Activated T-cell treated with anti-CD3 and anti-CD28 coated beads, Interleukin-2, amount 50 U/mL, for 72 hours (primary cell): ENCODE results near the gene DYTN. TPM values are rescaled to one million over a fixed set of nuclear protein-coding genes. Genes with fewer than 3 reads are reported as not detected.

ENCODE experiments used
- ATAC-seq, 2 donors: fragments of 150-1000 bp; cut with Tn5 transposase; replicated peaks in 1 of 2; 2 replicates each; pipeline ENCODE4 v1.10.0; 2021; ENCODE audit warnings: moderate library complexity in 2 of 2, mild to moderate bottlenecking in 1 of 2
- DNase-seq, 2 donors: peaks; one replicate each; pipeline ENCODE4 v3.0.0; 2021 to 2022; ENCODE audit warnings: mixed read lengths in 1 of 2
- H3K27ac Mint-ChIP-seq: one replicate; pipeline ENCODE4 v1.8.0; 2022; ENCODE audit warnings: mild to moderate bottlenecking, moderate library complexity, mixed read lengths
- H3K27me3 Mint-ChIP-seq: one replicate; pipeline ENCODE4 v1.8.0; 2022; ENCODE audit warnings: low read depth, mixed read lengths
- H3K36me3 Mint-ChIP-seq, 2 donors: one replicate each; pipeline ENCODE4 v1.8.0; 2022; ENCODE audit warnings: mixed read lengths in 2 of 2, mild to moderate bottlenecking in 1 of 2; ENCODE audit not compliant: insufficient read depth in 2 of 2
- H3K4me1 Mint-ChIP-seq: one replicate; pipeline ENCODE4 v1.8.0; 2022; ENCODE audit warnings: low read depth, mixed read lengths
- H3K4me3 Mint-ChIP-seq, 2 donors: one replicate each; pipeline ENCODE4 v1.8.0; 2022; ENCODE audit warnings: mild to moderate bottlenecking in 2 of 2, mixed read lengths in 2 of 2, moderate library complexity in 2 of 2
- H3K9me3 Mint-ChIP-seq, 2 donors: one replicate each; pipeline ENCODE4 v1.8.0; 2022; ENCODE audit warnings: mixed read lengths in 2 of 2
- total RNA-seq, 2 donors: library from RNA; stranded (reverse); gene quantifications; one replicate each; pipeline ENCODE4 v1.2.3, GENCODE V29; 2022

The DYTN gene
- total RNA-seq, 2 donors from 2014 or later: not detected

GRCh38 chr2:206626108-206626507 is 92.1 kb downstream of the DYTN start:
- Mint-ChIP-seq H3K4me3 (no peak overlapping the region), H3K36me3 (no peaks in the 10 kb centered on the region)
- DNase-seq: no peak

GRCh38 chr2:206619011-206619410 is 99.2 kb downstream of the DYTN start:
- Mint-ChIP-seq H3K4me1 (no peaks in the 10 kb centered on the region), H3K27me3 (peaks cover 4% of the 10 kb centered on the region), H3K27ac (no peak overlapping the region), H3K4me3 (no peak overlapping the region), H3K36me3 (no peaks in the 10 kb centered on the region), H3K9me3 (no peaks in the 10 kb centered on the region)
- DNase-seq (no peak), ATAC-seq (no peak)

More at GRCh38 chr2:206626108-206626507, 92.1 kb downstream of the DYTN start:
- H3K27me3 Mint-ChIP-seq: peaks cover 24% of the 10 kb centered on the region
- ATAC-seq: no peak
- no peaks in the 10 kb centered on the region for H3K9me3 Mint-ChIP-seq
- no peaks in the 10 kb centered on the region for H3K4me1 Mint-ChIP-seq
- H3K27ac Mint-ChIP-seq: no peak overlapping the region

- Mint-ChIP-seq H3K27me3 (peaks cover 4% of the 10 kb centered on the region), H3K4me3 (no peak overlapping the region), H3K4me1 (no peaks in the 10 kb centered on the region), H3K27ac (no peak overlapping the region), H3K9me3 (no peaks in the 10 kb centered on the region), H3K36me3 (no peaks in the 10 kb centered on the region)
- no peak for ATAC-seq
- no peak for DNase-seq
Observed at GRCh38 chr2:206616151-206616550, 102.0 kb downstream of the DYTN start.

- H3K27me3 Mint-ChIP-seq: peaks cover 4% of the 10 kb centered on the region
- H3K36me3 Mint-ChIP-seq: no peaks in the 10 kb centered on the region
- no peaks in the 10 kb centered on the region for H3K4me1 Mint-ChIP-seq
- no peak for ATAC-seq
- H3K9me3 Mint-ChIP-seq: no peaks in the 10 kb centered on the region
- H3K4me3 Mint-ChIP-seq: no peak overlapping the region
- H3K27ac Mint-ChIP-seq: no peak overlapping the region
- DNase-seq: no peak
Observed at GRCh38 chr2:206615417-206616089, 102.6 kb downstream of the DYTN start.

- no peak overlapping the region for H3K4me3 Mint-ChIP-seq
- H3K4me1 Mint-ChIP-seq: no peaks in the 10 kb centered on the region
- peaks cover 4% of the 10 kb centered on the region for H3K27me3 Mint-ChIP-seq
- no peak for DNase-seq
- no peak for ATAC-seq
- H3K27ac Mint-ChIP-seq: no peak overlapping the region
- no peaks in the 10 kb centered on the region for H3K36me3 Mint-ChIP-seq
- no peaks in the 10 kb centered on the region for H3K9me3 Mint-ChIP-seq
Observed at GRCh38 chr2:206614811-206615210, 103.4 kb downstream of the DYTN start.

- H3K36me3 Mint-ChIP-seq: no peaks in the 10 kb centered on the region
- ATAC-seq (no peak), DNase-seq (no peak)
- H3K27me3 Mint-ChIP-seq: no peaks in the 10 kb centered on the region
- no peak overlapping the region for H3K4me3 Mint-ChIP-seq
- H3K27ac Mint-ChIP-seq: no peak overlapping the region
- no peaks in the 10 kb centered on the region for H3K9me3 Mint-ChIP-seq
- no peaks in the 10 kb centered on the region for H3K4me1 Mint-ChIP-seq
Observed at GRCh38 chr2:206611736-206612135, 106.5 kb downstream of the DYTN start.

- no peaks in the 10 kb centered on the region for H3K4me1 Mint-ChIP-seq
- H3K36me3 Mint-ChIP-seq: no peaks in the 10 kb centered on the region
- no peak overlapping the region for H3K27ac Mint-ChIP-seq
- no peak for DNase-seq
- H3K9me3 Mint-ChIP-seq: no peaks in the 10 kb centered on the region
- no peaks in the 10 kb centered on the region for H3K27me3 Mint-ChIP-seq
- no peak for ATAC-seq
- no peak overlapping the region for H3K4me3 Mint-ChIP-seq
Observed at GRCh38 chr2:206611191-206611590, 107.0 kb downstream of the DYTN start.

GRCh38 chr2:206610451-206610850 is 107.7 kb downstream of the DYTN start:
- DNase-seq (no peak), ATAC-seq (no peak)
- H3K36me3 Mint-ChIP-seq: no peaks in the 10 kb centered on the region
- no peaks in the 10 kb centered on the region for H3K27me3 Mint-ChIP-seq
- no peak overlapping the region for H3K4me3 Mint-ChIP-seq
- H3K4me1 Mint-ChIP-seq: no peaks in the 10 kb centered on the region
- H3K27ac Mint-ChIP-seq: no peak overlapping the region
- no peaks in the 10 kb centered on the region for H3K9me3 Mint-ChIP-seq

GRCh38 chr2:206603243-206603642 is 115.0 kb downstream of the DYTN start:
- Mint-ChIP-seq H3K9me3 (no peaks in the 10 kb centered on the region), H3K4me1 (no peaks in the 10 kb centered on the region), H3K27ac (no peak overlapping the region), H3K4me3 (no peak overlapping the region), H3K36me3 (no peaks in the 10 kb centered on the region), H3K27me3 (peaks cover 5% of the 10 kb centered on the region)
- ATAC-seq (no peak), DNase-seq (no peak)

Other genes starting within 250 kb of the DYTN start
- gene FAM237A, start 75.9 kb downstream of the DYTN start, total RNA-seq: not detected
- under 1 TPM; 0.56 to 0.96 TPM for gene MDH1B, start 46.9 kb upstream of the DYTN start, total RNA-seq
- 10 to 100 TPM; 24.9 to 26.6 TPM for gene FASTKD2, start 47.2 kb upstream of the DYTN start, total RNA-seq
- gene CPO, start 221.1 kb upstream of the DYTN start, total RNA-seq: under 1 TPM in 1 of 2 donors, not detected in 1; 0.21 TPM